IPS-18a (cell line): Measurements from ENCODE around the gene CD247.

ENCODE experiments used
- H3K27ac ChIP-seq: one replicate; pipeline ENCODE4 v1.5.1; 2013; ENCODE audit warnings: low read length
- H3K27me3 ChIP-seq: one replicate; pipeline ENCODE4 v1.6.1; 2013; ENCODE audit warnings: mild to moderate bottlenecking, low read length; ENCODE audit not compliant: control insufficient read depth, insufficient read depth
- H3K36me3 ChIP-seq: one replicate; pipeline ENCODE4 v1.6.1; 2013; ENCODE audit warnings: low read depth, low read length; ENCODE audit not compliant: control insufficient read depth
- H3K4me1 ChIP-seq: one replicate; pipeline ENCODE4 v1.6.1; 2013; ENCODE audit warnings: low read depth, low read length; ENCODE audit not compliant: control insufficient read depth
- H3K4me3 ChIP-seq: one replicate; pipeline ENCODE4 v1.5.1; 2013; ENCODE audit warnings: low read length
- H3K9ac ChIP-seq: one replicate; pipeline ENCODE4 v1.6.1; 2013; ENCODE audit warnings: mild to moderate bottlenecking, low read length, moderate library complexity
- H3K9me3 ChIP-seq: one replicate; pipeline ENCODE4 v1.6.1; 2013; ENCODE audit warnings: low read depth, low read length; ENCODE audit not compliant: control insufficient read depth

Gene CD247

GRCh38 chr1:167439301-167439988 lies 78.9 kb downstream of the CD247 start:
- Histone ChIP-seq H3K27ac (no peak overlapping the region), H3K9ac (peak overlapping the region; percentile 21), H3K27me3 (peaks cover 29% of the 10 kb centered on the region), H3K9me3 (no peaks in the 10 kb centered on the region), H3K4me1 (no peaks in the 10 kb centered on the region), H3K4me3 (peak overlapping the region; percentile 55), H3K36me3 (no peaks in the 10 kb centered on the region)

- no peaks in the 10 kb centered on the region for H3K9me3 ChIP-seq
- peaks cover 29% of the 10 kb centered on the region for H3K27me3 ChIP-seq
- no peaks in the 10 kb centered on the region for H3K4me1 ChIP-seq
- H3K9ac ChIP-seq: no peak overlapping the region
- H3K4me3 ChIP-seq: peak overlapping the region; percentile 55
- no peak overlapping the region for H3K27ac ChIP-seq
- no peaks in the 10 kb centered on the region for H3K36me3 ChIP-seq
Observed at GRCh38 chr1:167438171-167439138, 79.9 kb downstream of the CD247 start.

DNA sequence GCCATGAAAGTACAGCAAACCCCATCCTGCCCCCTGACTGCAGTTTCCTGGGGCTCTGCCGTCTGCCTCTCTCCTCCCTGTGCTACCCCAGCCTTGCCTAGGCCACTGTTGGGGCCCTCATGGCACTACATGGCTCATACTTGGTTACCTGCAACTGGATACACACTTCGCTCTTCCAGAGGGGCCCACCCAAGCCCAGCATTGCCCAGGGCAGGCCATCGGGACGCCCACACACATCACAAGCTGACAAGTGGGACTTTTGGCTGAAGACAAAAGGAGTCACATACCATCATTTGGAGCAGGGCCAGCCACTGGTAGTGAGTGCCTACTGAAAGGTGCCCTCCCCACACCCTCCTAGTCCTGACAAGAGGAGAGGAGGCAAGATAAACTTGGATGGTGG lies 82.8 kb downstream of the CD247 start:
- no peaks in the 10 kb centered on the region for H3K9me3 ChIP-seq
- H3K27me3 ChIP-seq: peaks cover 26% of the 10 kb centered on the region
- no peaks in the 10 kb centered on the region for H3K36me3 ChIP-seq
- H3K4me1 ChIP-seq: peaks cover 15% of the 10 kb centered on the region
- H3K9ac ChIP-seq: no peak overlapping the region
- no peak overlapping the region for H3K27ac ChIP-seq
- no peak overlapping the region for H3K4me3 ChIP-seq

DNA sequence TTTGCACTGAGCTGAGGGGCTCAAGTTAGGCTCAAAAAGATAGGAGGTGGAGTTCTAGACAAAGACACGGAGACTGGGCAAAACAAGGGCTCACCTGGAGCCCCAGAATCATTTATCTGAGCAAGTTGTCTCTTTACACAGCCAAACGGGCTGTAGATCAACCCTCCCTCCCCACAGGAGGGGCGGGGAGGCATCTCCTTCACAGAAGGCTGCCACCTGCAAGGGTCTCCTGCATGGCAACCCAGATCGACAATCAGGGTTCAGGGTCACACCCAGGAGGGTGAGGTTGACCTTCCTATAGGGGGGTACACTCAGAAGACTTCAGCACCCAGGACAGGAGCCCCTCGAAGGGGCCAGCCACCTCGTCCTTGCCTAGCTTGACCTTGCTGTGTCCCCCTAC lies 84.0 kb downstream of the CD247 start:
- peaks cover 15% of the 10 kb centered on the region for H3K27me3 ChIP-seq
- H3K4me1 ChIP-seq: peaks cover 26% of the 10 kb centered on the region
- no peaks in the 10 kb centered on the region for H3K36me3 ChIP-seq

DNA sequence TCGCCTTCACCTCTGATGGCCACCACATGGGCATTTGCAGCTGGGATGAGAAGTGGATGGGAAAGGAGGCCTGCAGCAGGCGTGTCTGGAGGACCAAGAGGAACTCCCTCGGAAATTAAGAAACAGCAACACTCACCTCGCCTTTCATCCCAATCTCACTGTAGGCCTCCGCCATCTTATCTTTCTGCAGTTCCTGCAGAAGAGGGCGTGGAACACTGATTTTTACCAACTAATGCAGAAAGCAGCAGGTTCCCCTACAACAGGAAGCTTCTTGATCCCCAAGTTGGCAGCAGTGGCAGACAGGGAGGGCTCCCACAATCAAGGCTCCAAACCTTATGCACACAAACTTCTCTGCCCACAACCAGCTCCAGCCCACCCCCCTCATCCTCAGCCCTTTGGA lies 84.4 kb downstream of the CD247 start:
- H3K36me3 ChIP-seq: no peaks in the 10 kb centered on the region

More for the DNA sequence above, 84.0 kb downstream of the CD247 start:
- Histone ChIP-seq H3K9me3 (no peaks in the 10 kb centered on the region), H3K9ac (no peak overlapping the region), H3K4me3 (no peak overlapping the region), H3K27ac (no peak overlapping the region)

DNA sequence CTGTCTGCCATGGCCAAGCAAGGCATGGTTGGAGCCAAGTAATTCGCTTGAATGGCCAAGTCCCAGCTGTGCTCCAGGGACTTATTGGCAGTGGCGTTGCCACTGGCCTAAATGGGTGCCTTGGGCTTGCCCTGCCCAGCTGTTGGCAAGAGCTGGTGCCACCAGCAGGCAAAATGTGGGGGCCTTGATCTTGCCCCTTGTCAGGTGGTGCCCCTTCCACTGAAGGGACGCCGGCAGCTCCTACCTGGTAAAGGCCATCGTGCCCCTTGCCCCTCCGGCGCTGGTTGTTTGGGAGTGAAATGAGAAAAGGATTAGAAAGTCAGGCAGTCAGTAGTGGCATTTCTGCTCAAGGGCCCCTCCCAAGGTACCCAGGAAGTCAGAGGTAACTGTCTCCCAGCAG lies 85.5 kb downstream of the CD247 start:
- Histone ChIP-seq H3K9me3 (no peaks in the 10 kb centered on the region), H3K4me3 (no peak overlapping the region), H3K36me3 (no peaks in the 10 kb centered on the region), H3K27ac (no peak overlapping the region), H3K9ac (no peak overlapping the region), H3K27me3 (no peaks in the 10 kb centered on the region), H3K4me1 (peaks cover 26% of the 10 kb centered on the region)

More for the DNA sequence above, 84.4 kb downstream of the CD247 start:
- Histone ChIP-seq H3K9me3 (no peaks in the 10 kb centered on the region), H3K9ac (no peak overlapping the region), H3K27me3 (peaks cover 10% of the 10 kb centered on the region), H3K4me3 (no peak overlapping the region), H3K4me1 (peaks cover 26% of the 10 kb centered on the region), H3K27ac (no peak overlapping the region)

- H3K4me1 ChIP-seq: peaks cover 26% of the 10 kb centered on the region
- no peak overlapping the region for H3K9ac ChIP-seq
- H3K27me3 ChIP-seq: no peaks in the 10 kb centered on the region
- H3K36me3 ChIP-seq: no peaks in the 10 kb centered on the region
- no peaks in the 10 kb centered on the region for H3K9me3 ChIP-seq
- H3K4me3 ChIP-seq: no peak overlapping the region
- no peak overlapping the region for H3K27ac ChIP-seq
Observed at GRCh38 chr1:167431909-167432650, 86.2 kb downstream of the CD247 start.

DNA sequence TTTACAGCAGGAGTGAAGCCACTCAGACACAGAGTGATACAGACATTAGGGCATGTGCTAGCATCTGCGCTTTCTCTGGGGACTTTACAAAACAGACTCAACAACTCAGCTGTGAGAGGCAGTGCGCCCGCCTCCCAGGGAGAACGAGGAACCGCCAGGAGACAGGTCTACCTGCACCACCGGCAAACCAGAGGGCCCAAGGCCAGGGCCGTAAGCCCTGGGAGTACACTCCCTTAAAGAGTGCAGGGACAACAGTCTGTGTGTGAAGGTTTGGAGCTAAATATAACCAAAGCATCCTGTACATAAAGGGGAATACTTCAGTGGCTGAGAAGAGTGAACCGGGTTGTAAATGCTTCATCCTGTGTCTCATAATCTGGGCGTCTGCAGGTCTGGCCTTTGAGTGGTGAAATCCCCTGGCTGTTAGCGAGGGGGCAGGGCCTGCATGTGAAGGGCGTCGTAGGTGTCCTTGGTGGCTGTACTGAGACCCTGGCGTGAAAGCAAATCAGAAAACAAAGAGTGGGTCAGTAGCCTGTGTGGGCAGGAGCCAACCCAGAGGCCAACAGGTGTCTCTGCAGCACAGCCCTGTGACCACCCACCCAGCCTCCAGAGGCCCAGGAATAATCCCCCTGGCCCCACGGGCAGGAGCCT lies 86.9 kb downstream of the CD247 start:
- H3K27me3 ChIP-seq: no peaks in the 10 kb centered on the region
- H3K9ac ChIP-seq: no peak overlapping the region
- H3K9me3 ChIP-seq: no peaks in the 10 kb centered on the region
- H3K4me1 ChIP-seq: peaks cover 31% of the 10 kb centered on the region
- no peaks in the 10 kb centered on the region for H3K36me3 ChIP-seq
- H3K4me3 ChIP-seq: no peak overlapping the region
- no peak overlapping the region for H3K27ac ChIP-seq

DNA sequence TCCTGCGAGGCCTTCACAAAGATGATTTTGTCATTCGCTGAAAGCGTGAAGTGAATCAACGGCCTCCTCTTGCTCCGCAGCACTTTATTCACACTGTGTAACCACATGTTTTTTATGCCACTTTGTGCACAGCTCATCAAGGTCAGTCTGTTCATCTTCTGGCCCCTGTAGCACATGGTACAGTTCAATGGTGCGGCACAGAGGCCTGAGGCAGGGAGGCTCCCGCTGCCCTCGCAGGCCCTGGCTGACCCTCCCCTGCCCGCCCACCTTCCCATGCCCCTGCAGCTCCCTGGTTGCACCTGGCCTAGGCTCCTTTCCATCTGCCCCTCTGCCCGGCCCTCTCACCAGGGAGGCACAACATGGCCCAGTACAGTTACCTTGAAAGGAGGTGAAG lies 87.5 kb downstream of the CD247 start:
- Histone ChIP-seq H3K4me3 (no peak overlapping the region), H3K9me3 (no peaks in the 10 kb centered on the region), H3K4me1 (peaks cover 36% of the 10 kb centered on the region), H3K27me3 (no peaks in the 10 kb centered on the region), H3K36me3 (no peaks in the 10 kb centered on the region), H3K9ac (no peak overlapping the region), H3K27ac (no peak overlapping the region)

- H3K4me3 ChIP-seq: no peak overlapping the region
- no peaks in the 10 kb centered on the region for H3K27me3 ChIP-seq
- no peaks in the 10 kb centered on the region for H3K36me3 ChIP-seq
- peaks cover 42% of the 10 kb centered on the region for H3K4me1 ChIP-seq
- no peak overlapping the region for H3K9ac ChIP-seq
- H3K27ac ChIP-seq: no peak overlapping the region
- no peaks in the 10 kb centered on the region for H3K9me3 ChIP-seq
Observed at GRCh38 chr1:167430134-167430848, 88.0 kb downstream of the CD247 start.
